Stimulated activated CD8-positive, alpha-beta memory T cell treated with anti-CD3 and anti-CD28 coated beads, Interleukin-7, amount 100 ng/mL, for 1 hour (primary cell): ENCODE results near the gene SCN1A.
"Not testable (repeated sequence)": the region's sequence is repeated elsewhere in the genome, so short reads cannot be mapped to it uniquely, and the experiment has no call there.

Experiments
- DNase-seq, 2 donors: peaks; one replicate each; pipeline ENCODE4 v3.0.0-alpha.2; 2020; ENCODE audit warnings: low read depth in 2 of 2

The SCN1A gene

DNA sequence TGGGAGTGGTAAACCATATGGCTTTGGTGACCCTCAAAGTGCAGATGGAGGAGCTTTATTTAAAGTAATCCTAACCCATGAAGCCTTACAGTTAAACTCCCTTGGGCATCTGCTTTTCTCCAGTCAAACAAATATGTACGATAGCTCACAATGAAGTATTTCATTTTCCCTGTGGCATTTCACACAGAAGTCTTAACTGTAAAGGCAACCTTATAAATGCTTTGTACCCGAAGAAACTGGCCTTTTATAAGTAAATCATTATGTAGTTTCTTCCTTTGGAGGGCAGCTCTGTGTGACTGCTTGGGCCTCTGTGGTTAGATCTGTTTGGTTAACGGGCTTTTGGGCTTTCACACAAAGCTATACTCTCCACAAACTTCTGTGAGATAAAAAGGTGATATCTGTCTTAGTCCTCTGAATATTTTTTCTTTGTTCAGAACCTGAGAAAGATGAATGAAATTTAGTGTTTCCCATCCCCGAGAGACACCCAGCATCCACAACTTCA is 46.6 kb downstream of the SCN1A start:
- no peak for DNase-seq

DNA sequence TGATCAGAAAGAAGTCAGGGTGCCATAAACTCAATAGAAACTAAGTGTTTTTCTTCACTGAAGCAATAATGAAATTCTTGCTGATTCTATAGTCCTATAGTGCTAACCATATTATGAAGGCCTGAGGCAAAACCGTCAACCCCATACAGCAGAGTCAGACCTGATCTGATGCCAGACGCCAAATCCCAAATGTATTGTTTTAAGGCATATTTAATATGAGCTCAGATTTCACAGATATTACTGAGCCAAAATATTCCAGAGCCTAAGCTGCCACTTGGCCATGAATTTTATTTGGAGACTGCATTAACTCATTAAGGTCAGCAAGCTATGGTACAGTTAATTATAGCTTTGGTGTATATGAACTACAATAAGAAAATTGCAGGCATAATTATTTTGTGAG is 53.4 kb downstream of the SCN1A start:
- no peak for DNase-seq

DNA sequence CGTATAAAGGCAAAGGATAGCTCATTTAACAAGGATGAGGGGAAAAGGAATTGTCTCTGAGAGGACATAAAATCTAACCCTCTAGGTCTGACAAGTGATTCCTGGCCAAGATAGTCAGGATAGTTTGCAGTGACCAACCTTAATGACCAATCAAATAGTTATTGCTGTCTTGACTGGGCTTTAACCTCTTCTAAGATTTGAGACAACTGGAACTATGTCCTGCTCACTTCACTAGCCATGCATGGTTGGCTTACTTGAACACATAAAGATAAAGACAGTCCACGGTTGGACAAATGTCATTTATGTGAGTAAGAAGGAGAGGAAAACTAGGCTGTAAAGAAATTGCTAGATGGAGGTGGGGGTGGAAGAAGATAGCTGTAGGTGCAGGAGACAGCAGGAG is 53.8 kb downstream of the SCN1A start:
- no peak for DNase-seq

DNA sequence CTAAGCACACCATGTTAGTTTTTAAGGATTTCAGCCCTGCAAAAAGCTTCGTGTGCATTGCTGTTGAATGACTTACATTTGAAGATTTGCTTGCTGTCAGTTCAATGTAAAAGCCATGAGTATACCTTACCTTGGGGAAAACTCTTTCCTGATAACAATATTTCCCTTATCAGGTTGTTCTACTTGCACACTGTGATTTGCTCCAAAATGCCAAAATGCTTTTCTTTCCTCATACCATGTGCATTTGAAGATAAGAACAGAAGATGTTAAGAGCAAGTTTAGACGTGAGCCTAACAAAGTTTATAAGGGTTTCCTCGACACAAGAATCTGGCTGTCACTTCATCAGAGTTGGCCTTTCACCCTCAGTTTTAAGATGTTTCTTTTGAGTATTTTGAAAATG is 57.6 kb downstream of the SCN1A start:
- no peak for DNase-seq

DNA sequence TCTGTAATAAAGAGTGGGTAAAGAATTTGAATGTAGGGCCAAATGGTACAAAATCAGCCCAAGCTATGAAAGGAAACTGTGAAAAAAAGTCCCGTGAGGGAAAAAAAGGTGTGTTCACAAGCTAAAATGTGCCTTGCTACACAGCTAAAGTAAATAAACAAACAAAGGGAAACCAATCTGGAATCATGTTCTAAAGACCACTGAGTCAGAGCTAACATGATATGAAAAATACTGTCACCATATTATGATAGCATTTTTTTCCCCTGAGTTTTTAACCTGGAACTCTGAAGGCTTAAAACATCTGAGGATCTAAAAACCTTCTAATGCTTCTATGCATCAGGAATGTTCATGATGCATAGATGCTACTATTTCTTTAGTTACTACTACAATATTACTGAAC is 58.8 kb downstream of the SCN1A start:
- DNase-seq: no peak

DNA sequence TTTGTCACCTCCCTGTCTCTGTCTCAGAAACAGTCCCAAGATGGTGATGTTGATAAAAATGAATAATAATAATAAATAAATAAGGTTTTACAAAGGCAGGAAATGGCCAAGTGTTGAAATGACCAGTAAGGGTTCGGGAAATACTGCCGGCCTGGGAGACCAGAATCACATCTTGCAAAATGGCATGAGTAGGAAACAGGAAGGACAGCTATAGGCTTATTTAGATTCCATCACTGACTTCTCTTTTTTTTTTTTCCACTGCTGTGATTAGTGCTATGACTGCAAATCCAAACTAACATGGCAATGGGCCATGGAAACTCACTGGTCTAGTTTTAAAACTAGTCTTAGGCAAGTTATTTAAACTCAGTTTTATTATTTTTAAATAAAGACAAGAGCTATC is 60.6 kb downstream of the SCN1A start:
- DNase-seq: no peak

DNA sequence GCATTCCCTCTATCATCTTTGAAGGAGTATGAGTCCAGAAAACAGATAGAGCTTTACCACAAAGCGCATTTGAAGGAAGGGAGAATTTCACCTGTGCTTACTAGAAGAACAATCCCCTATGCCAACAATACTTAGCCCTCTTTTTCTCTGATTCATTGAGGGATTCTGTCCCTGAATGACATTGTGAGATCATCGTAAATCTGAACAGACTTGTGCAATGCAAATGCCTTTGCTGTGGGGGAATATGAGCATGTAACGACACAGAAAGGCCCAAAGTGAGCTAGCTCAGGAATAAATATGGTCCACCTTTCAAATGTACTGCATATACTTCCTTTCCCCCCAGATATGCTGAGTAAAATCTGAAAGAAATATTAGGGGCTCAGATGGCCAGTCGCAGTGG is 67.6 kb downstream of the SCN1A start:
- no peak for DNase-seq

DNA sequence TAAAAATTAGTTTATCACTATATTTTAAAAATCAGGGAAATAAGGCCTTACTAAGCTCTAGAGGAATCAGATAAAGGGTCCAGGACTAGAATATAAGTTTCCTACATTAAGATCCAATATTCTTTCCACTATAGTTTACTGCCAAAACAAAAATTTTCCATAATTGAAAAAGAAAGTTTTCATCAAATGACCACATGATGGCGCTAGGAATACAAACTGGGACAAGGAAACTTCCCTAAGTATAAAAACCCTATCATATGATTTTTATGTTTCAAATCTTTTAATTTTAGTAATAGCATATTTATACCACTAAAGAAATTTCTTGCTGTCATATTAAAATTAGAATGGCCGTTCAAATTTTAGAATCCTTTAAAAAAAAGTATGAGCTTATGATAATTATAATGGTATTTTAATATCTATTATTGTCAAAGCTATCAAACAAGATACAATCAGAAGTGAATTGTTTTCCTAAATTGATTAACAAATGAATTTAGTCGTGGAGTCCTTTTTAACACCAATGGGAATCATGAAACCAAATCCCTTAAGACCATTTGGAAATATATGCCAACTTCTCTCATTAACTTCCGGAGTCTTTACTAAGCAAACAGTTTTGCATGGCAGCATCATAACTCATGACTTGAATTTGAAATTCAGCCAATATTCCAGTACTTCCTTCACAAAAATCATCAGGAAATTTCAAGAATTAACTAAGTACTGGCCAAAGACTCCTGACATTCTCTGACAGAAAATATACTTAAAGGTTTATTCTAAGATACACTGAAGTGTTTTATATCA is 70.3 kb downstream of the SCN1A start:
- no peak for DNase-seq

DNA sequence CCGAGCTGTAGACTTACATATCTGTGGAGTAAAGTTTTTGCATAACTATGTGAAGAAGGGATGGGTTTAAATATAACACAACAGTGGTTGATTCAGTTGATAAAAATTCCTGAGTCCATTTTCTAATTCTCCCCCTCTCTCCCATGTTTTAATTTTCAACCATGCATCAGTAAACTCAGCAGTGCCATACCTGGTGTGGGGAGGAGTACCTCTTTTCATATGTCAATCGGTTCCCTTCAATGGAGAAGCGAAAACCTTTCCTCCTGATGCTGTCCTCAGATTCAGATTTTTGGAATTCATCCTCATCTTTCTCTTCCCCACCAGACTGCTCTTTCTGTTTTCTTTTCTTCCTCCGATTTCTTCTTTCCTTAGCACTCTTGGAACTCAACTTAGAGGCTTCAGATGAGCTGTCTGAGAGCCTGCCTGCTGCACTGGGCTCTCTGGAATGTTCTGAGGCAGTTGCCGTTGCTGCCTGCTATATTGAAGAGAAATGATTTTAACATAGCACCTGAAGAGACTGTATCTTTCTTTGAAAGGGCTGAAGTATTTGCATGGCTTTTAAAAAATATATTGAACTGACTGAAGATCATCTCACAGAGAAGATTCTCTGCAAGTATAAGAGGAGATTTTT is 82.9 kb downstream of the SCN1A start:
- no peak for DNase-seq

DNA sequence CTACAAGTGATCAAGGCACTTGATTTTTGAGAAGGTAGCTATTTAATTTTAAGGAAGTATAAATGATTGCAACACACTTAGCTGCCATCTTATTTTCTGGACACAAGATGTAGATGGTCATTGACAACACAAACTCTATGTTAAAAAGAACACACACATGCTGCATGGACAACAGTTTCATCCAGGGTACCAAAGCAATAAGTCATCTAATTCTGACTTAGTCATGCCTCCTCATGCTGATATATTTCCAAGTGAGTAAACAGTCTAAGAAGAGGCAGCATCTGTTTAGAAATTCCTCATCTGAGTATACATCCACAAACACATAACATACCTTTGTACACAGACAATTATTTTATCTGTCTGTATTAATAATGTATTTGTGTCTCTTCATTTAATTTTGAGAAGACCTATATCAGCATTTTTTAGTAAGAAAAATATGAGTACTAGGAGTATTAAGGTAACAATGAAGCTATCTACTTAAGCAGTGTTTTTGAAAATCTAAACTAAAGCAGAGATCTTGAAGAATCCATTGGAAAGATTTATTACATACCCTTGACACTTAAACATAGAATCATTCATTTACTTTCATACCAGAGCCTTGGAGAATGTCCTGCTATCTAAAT is 84.9 kb downstream of the SCN1A start:
- no peak for DNase-seq

DNA sequence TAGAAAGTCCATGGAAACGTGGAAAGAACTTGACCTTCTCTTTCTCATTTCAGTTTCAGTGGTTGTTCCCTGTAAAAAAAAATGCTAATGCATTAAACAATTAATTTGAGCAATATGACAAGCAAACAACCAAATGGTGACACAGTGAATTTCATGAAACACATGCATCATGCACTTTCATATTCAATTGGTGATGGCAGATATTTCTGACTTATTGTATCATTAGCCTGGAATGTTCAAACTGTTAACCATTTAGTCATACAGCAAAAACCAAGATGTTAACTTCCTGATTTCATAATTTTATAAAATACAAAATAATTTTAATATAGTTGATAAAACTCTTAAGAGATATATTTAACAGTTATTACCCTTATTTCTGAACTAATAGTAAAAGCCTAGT is 85.5 kb downstream of the SCN1A start:
- no peak for DNase-seq

DNA sequence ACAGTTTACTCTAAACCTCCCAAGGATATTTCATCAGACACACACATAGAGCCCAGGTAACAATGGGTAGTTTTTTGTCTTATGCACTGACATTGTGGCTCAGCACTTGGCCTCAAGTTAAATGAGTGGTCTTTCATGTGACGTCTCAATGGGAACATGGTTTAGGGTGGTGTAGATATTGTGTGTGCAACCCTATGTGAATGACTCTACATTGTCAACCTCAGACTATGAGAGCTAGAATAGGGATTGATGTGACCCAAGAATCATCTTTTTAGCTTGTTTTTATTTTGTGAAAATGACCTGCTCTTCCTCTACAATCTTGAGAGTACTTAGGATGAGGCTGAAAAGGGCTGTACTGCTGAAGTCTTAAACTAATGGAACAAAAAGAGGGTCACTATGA is 86.2 kb downstream of the SCN1A start:
- no peak for DNase-seq

DNA sequence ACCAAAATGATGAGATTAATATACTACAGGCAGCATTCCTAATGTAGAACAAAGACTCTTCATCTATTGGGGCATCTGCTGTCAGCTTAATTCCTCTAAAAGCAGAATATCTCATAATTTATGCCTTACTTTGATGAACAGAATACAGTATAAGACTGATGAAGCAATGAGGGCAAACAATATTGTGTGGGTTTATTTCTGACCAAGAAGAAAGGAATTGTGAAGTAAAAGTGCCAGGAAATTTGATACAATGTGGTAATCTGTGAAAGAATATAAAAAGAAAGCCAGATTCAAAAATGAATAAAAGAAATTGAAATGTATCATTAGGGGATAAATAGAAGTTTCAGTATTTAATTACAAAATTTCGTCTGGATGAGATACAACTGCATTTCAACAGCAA is 95.5 kb downstream of the SCN1A start:
- DNase-seq: no peak

DNA sequence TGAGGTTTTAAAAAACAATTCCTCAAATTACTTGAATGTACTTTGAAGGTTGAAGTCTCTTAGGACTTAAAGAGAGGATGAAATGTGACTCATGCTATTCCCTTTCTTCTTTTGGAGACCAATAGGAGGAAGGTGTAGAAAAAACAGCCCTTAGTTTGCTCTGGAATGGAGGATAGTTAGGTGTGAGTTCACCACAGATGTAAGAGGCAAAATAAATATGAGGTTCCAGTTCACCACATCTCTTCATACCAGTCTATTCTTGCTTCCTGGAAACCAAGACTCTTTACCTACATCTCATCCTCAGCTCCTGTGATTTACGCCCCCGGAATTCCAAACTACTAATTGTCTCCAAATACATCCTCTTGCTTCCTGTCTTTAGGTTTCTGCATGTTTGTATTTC is 96.8 kb downstream of the SCN1A start:
- no peak for DNase-seq

DNA sequence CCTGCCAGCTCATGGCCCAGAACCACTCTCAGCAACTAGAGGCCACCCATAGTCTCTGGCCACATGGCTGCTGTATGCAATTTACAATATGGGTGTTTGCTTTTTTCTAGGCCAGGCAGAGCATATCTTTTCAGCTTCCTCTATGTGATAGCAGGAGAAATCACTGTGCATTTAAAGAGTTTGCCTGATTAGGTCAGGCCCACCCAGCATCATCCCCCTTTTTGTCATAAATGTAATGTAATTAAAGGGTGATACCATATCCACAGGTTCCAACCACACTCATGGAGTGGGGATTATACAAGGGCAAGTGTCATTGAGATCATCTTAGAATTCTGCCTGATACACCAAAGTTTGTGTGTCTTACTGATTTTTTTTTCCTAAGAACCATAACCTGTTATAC is 102.5 kb downstream of the SCN1A start:
- no peak for DNase-seq

DNA sequence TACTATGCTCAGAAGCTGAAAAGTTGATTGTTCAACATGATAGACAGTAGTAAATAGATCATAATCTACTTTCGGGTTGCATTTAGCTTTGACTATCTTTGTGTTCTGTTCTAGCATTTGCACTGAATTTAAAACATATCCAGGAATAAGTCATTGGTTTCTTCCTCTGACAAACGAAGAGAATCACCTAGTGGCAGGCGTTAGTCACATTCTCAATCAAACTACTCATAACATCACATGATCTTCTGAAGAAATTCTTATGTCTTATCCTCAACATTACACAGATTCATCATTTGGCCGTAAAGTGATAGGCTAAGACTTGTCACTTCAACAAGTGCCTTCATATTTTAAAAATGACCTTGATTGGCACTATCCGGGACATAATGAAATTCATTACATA is 110.6 kb downstream of the SCN1A start:
- no peak for DNase-seq

DNA sequence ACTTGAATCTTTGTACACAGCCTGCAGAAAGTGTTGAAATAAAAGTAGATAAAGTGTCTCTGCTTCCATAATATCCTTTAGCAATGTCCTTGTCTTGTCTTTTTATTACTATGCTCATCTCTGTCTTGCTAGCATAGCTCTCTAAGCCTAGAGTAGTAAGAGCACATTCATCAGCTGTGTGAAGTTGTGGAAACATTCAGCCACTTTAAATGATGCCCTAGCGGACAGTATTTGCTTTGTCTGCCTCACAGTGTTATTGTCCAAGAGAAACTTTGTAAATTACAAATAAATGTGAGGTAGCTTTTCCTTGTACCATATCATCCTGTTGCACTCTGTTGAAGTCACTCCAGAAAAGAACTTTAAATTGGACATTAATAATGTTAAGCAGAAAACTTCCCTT is 113.9 kb downstream of the SCN1A start:
- DNase-seq: no peak

DNA sequence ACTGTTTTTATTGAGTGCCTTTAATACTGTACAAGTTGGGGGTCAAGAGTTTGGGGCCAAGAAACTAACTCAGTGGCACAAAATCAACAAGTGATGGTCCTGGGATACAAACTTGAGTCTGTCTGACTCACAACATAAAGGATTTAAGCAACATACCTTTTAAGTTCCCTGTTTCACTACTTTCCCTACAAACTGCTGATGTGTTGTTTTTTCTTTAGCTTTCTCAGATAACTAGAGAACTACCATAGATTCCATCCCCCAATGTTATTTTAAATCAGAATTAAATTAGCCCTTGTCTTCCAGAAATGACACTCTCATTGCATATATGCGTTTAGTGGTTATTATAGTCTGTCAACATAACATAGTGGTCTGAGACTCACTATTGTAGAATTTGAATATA is 116.2 kb downstream of the SCN1A start:
- no peak for DNase-seq

DNA sequence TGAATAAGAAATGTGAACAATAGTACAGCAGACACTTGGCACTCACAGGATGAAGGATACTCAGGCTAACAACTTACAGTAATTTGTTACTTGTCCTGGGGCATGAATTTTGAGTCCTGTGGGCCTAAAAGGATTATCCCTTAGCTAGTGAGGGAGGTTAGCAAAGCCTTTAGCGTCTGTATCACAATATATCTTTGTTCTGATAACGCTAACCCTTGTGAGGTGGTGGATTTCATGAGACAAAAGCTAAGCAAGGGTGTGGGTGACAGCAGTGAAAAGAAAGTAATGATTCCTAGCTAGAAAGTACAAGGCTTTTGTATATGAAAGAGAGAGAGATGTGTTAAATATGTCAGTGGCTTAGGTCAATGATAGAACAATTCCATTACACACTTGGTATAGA is 127.4 kb downstream of the SCN1A start:
- DNase-seq: no peak

DNA sequence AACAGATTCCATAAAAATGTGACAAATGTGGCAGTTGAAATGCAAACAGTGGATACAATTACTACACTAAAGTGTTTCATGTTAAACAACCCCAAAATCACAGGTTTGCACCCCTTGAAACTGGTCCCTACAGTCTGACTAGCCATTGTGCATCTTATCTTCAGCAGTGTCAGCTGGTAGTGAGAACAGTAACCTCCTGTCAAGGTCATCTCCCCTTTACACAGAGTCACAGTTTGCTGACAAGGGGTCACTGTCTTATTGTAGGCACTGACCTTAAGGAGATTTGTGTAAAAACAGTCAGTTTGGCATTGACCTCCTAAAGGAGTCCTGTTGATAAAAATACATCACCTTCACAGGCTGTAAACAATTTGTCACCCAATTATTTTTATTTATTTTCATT is 137.0 kb downstream of the SCN1A start:
- no peak for DNase-seq

DNA sequence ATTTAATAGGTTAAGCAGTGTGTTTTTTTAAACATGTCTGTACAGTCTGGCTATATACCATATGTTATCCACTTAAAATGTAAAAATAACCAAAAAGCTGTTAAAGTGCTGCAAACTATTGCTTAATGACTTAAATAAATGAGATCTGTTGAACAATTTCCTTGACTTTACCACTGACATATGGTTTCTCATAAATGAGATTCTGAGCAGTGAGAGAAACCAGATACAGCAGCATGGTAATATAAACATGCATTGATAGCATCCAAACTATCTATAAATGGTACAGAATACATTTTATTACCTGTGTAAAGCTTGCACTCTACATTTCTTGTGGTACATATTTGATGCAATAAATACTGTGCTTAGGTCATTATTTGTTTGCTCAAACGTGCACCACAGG is 138.0 kb downstream of the SCN1A start:
- no peak for DNase-seq

DNA sequence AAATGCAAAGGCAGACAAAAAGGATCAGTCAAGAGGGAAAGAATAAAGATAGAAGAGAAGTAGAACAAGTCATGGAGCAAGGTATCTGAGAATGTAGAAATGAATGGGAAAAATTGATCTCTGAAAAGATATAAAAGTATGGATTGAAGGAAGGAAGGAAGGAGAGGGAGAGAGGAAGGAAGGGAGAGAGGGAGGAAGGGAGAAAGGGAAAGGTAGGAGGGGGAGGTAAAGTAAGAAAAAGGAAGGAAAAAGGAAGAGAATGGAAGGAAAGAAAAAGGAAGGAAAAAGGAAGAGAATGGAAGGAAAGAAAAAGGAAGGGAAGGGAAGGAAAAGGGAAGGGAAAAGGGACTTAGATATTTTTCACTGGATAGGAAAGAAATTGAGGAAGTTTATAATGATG is 142.7 kb downstream of the SCN1A start:
- DNase-seq: no peak

DNA sequence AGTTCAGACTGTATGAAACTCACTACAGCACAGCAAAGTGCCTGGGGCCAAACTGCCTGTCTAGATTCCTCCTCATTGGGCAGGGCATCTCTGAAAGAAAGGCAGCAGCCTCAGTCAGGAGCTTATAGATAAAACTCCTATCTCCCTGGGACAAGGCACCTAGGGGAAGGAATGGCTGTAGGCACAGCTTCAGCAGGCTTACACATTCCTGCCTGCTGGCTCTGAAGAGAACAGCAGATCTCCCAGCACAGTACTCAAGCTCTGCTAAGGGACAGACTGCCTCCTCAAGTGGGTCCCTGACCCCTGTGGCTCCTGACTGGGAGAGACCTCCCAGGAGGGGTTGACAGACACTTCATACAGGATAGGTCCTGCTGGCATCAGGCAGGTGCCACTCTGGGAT is 155.7 kb downstream of the SCN1A start:
- DNase-seq: not testable (repeated sequence)
